DMS114 treated with DMSO at 0.1 percent for 48 hours (cell line): ENCODE data around the gene DIDO1.

Source experiments
- DNase-seq: peaks from one replicate; lab custom pipeline; 2025; ENCODE audit not compliant: unreplicated experiment; lab: John Stamatoyannopoulos, UW

DIDO1 gene

GRCh38 chr20:62837790-62838127 lies 88.5 kb downstream of the DIDO1 start:
- no peak for DNase-seq

GRCh38 chr20:62836967-62837490 lies 89.3 kb downstream of the DIDO1 start:
- no peak for DNase-seq

GRCh38 chr20:62835931-62836861 lies 90.1 kb downstream of the DIDO1 start:
- no peak for DNase-seq

GRCh38 chr20:62834967-62835730 lies 91.2 kb downstream of the DIDO1 start:
- no peak for DNase-seq

GRCh38 chr20:62832951-62833391 lies 93.3 kb downstream of the DIDO1 start:
- DNase-seq, result no peak

- no peak for DNase-seq
Observed at GRCh38 chr20:62832212-62832922, 93.9 kb downstream of the DIDO1 start.

GRCh38 chr20:62831854-62832211 lies 94.5 kb downstream of the DIDO1 start:
- DNase-seq, result no peak

GRCh38 chr20:62831361-62831788 lies 94.9 kb downstream of the DIDO1 start:
- DNase-seq, result no peak

- no peak for DNase-seq
Observed at GRCh38 chr20:62830821-62831220, 95.5 kb downstream of the DIDO1 start.

- no peak for DNase-seq
Observed at GRCh38 chr20:62830251-62830650, 96.1 kb downstream of the DIDO1 start.

GRCh38 chr20:62829231-62830230 lies 96.8 kb downstream of the DIDO1 start:
- DNase-seq, result no peak

GRCh38 chr20:62828511-62829230 lies 97.6 kb downstream of the DIDO1 start:
- no peak for DNase-seq

- no peak for DNase-seq
Observed at GRCh38 chr20:62828051-62828450, 98.3 kb downstream of the DIDO1 start.
